Gastrocnemius medialis (tissue), 4 donors: ENCODE results near the gene ACSS1.

Source experiments
- CTCF ChIP-seq, 5 experiments: fragments of 450-650 bp in 3 of 5; fragments of 200-600 bp in 2 of 5; sonication (generic) in 2 of 5; IDR thresholded peaks in 4 of 5; conservative IDR thresholded peaks in 1 of 5; 1 replicate in 4 of 5; 2 replicates in 1 of 5; pipeline ENCODE4 v1.5.1; 2016 to 2019; ENCODE audit warnings: antibody characterized with exemption in 5 of 5, mild to moderate bottlenecking in 3 of 5, moderate library complexity in 3 of 5
- POLR2A ChIP-seq, 2 donors: fragments of 450-650 bp; IDR thresholded peaks; one replicate each; pipeline ENCODE4 v1.6.1; 2017; ENCODE audit warnings: antibody characterized with exemption in 2 of 2, mild to moderate bottlenecking in 2 of 2, moderate library complexity in 2 of 2

- TF ChIP-seq CTCF (IDR thresholded peaks at IDR 0.05 in 4 of 5, conservative IDR thresholded peaks at IDR 0.05 in 1 of 5) (no peak), POLR2A (IDR thresholded peaks at IDR 0.05) (no peak)
Measured at GRCh38 chr20:25008388-25009217, 49.3 kb downstream of the ACSS1 start.
